ENCODE measurements around the gene NUDT7. TPM values are rescaled to one million over a fixed set of nuclear protein-coding genes. Genes with fewer than 3 reads are reported as not detected.

Gene NUDT7
- total RNA-seq, 4 donors from 2014 or later = 7.3 to 17.2 (median 11.1) TPM

DNA sequence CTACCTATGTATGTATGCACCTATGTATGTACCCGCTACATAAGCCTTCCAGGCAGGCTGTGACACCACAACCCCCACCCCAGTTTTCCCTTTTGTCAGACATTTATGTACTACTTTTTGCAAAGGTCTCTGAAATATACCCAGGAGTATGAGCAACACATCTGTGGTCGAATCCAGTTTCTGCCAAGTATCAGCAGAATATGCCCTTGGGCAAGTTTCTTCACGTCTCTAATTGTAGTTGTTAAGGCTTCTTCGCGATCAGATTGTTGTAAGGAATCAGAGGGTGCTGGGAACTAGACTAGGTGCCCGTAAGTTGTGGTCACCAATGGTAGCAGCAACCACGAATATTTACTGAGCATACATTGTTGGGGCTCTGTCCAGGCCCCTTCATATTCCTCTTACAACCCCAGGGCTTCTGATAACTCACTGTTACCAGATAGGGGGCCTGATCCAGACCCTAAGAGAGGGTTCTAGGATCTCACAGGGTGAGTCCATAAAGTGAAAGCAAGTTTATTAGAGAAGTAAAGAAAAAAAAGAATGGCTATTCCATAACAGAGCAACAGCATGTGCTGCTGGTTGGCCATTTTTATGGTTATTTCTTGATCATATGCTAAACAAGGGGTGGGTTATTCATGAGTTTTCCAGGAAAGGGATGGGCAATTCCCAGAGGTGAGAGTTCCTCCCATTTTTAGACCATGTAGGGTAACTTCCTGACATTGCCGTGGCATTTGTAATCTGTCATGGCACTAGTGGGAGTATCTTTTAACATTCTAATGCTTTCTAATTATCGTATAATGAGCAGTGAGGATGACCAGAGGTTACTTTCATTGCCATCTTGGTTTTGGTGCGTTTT, 16.6 kb downstream of the NUDT7 start:
- no peaks in the 10 kb centered on the region for H3K27me3 ChIP-seq
- H3K4me1 ChIP-seq = no peaks in the 10 kb centered on the region
- no peaks in the 10 kb centered on the region for H3K9me3 ChIP-seq
- 93 to 98% methylated on average over 6 to 10 of the region's 10 CpGs for WGBS, 2 donors (ENCODE audit: low coverage in 1 of 2)
- H3K36me3 ChIP-seq = peaks cover 0 to 18% of the 10 kb centered on the region in 2 donors
- TF ChIP-seq POLR2A (IDR thresholded peaks at IDR 0.05) (no peak), POLR2AphosphoS5 (IDR thresholded peaks at IDR 0.05) (no peak), EP300 (IDR thresholded peaks at IDR 0.05) (no peak)
- TF ChIP-seq, protein P1, sequence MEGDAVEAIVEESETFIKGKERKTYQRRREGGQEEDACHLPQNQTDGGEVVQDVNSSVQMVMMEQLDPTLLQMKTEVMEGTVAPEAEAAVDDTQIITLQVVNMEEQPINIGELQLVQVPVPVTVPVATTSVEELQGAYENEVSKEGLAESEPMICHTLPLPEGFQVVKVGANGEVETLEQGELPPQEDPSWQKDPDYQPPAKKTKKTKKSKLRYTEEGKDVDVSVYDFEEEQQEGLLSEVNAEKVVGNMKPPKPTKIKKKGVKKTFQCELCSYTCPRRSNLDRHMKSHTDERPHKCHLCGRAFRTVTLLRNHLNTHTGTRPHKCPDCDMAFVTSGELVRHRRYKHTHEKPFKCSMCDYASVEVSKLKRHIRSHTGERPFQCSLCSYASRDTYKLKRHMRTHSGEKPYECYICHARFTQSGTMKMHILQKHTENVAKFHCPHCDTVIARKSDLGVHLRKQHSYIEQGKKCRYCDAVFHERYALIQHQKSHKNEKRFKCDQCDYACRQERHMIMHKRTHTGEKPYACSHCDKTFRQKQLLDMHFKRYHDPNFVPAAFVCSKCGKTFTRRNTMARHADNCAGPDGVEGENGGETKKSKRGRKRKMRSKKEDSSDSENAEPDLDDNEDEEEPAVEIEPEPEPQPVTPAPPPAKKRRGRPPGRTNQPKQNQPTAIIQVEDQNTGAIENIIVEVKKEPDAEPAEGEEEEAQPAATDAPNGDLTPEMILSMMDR (IDR thresholded peaks at IDR 0.05) = no peak
- no peak overlapping the region for H3K4me3 ChIP-seq
- ATAC-seq = no peak
- no peak overlapping the region for H3K27ac ChIP-seq

DNA sequence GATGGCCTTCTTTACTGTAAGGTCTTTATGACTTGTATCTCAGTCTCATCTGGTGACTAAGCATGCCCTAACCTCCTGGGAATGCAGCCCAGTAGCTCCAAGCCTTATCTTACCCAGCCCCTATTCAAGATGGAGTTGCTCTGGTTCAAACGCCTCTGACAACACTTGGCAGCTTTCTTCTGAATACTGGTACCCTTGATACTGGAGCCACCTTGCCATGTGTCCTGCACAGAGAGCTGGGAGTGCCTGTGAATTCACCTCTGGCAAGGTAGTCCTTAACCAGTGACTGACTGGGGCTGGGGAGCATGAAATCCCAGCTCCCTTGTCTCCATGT, 17.2 kb downstream of the NUDT7 start:
- no peak for TF ChIP-seq EP300 (IDR thresholded peaks at IDR 0.05)
- 43% methylated on average over 1 of the region's 1 CpG; no CpG with 5 or more reads in 1 of the 2 donors for WGBS, 2 donors (ENCODE audit: low coverage in 1 of 2)
- Histone ChIP-seq H3K27me3 (no peaks in the 10 kb centered on the region), H3K27ac (no peak overlapping the region), H3K4me1 (no peaks in the 10 kb centered on the region), H3K4me3 (no peak overlapping the region), H3K9me3 (no peaks in the 10 kb centered on the region), H3K36me3 (peaks cover 0 to 18% of the 10 kb centered on the region in 2 donors)
- no peak for ATAC-seq

DNA sequence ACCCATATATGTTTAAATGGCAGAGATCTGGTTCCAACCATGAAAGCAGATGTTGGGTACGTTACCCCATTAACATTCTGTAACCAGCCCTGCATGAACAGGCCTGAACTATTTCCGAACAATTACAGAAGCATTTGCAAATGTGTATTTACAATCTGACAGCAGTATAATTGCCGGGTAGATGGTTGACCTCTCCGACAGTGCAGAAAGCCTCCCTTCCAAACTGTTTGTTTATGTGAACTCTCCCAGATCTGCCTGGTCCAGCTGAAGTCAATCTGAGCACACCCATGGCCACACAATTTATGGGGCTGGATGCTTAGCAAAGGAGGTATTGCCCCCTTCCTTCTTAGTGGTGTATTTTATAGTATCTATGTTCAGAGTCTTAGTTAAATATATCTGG, 21.8 kb downstream of the NUDT7 start:
- ATAC-seq = no peak
- TF ChIP-seq POLR2AphosphoS5 (IDR thresholded peaks at IDR 0.05) = no peak
- TF ChIP-seq, protein P1 (IDR thresholded peaks at IDR 0.05) = no peak
- no peak for TF ChIP-seq POLR2A (IDR thresholded peaks at IDR 0.05)
- TF ChIP-seq EP300 (IDR thresholded peaks at IDR 0.05) = no peak
- WGBS, 2 donors (ENCODE audit: low coverage in 1 of 2) = 27 to 29% methylated on average over 4 of the region's 4 CpGs

DNA sequence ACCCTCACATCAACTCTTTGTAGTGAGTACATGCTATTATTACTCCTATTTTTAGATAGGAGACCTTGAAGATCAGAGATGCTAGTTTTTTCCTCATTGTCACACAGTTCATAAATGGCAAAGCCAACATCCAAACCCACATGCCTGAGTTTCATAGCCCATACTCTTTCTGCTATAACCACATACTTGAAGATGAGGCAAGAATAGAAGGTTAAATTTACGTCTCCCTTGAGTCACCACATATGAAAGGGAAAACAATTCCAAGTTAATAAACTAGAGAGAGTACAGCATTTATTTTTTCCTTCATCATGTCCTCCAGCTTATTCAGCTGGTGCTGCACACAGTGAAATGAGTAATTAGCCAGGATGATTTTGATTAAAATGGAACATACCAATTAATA, 23.7 kb downstream of the NUDT7 start:
- H3K27ac ChIP-seq = no peak overlapping the region
- H3K9me3 ChIP-seq = no peaks in the 10 kb centered on the region
- H3K4me1 ChIP-seq = no peaks in the 10 kb centered on the region
- WGBS, 2 donors (ENCODE audit: low coverage in 1 of 2) = 20 to 47% methylated on average over 1 of the region's 1 CpG
- no peak overlapping the region for H3K4me3 ChIP-seq
- ATAC-seq = no peak
- H3K36me3 ChIP-seq = peaks cover 0 to 5% of the 10 kb centered on the region in 2 donors
- no peak for TF ChIP-seq POLR2AphosphoS5 (IDR thresholded peaks at IDR 0.05)
- TF ChIP-seq EP300 (IDR thresholded peaks at IDR 0.05) = no peak
- TF ChIP-seq POLR2A (IDR thresholded peaks at IDR 0.05) = no peak
- TF ChIP-seq, protein P1 (IDR thresholded peaks at IDR 0.05) = no peak
- no peaks in the 10 kb centered on the region for H3K27me3 ChIP-seq

More for the DNA sequence above, 21.8 kb downstream of the NUDT7 start:
- Histone ChIP-seq H3K4me1 (no peaks in the 10 kb centered on the region), H3K4me3 (no peak overlapping the region), H3K36me3 (peaks cover 0 to 5% of the 10 kb centered on the region in 2 donors), H3K27me3 (no peaks in the 10 kb centered on the region), H3K27ac (no peak overlapping the region), H3K9me3 (no peaks in the 10 kb centered on the region)

DNA sequence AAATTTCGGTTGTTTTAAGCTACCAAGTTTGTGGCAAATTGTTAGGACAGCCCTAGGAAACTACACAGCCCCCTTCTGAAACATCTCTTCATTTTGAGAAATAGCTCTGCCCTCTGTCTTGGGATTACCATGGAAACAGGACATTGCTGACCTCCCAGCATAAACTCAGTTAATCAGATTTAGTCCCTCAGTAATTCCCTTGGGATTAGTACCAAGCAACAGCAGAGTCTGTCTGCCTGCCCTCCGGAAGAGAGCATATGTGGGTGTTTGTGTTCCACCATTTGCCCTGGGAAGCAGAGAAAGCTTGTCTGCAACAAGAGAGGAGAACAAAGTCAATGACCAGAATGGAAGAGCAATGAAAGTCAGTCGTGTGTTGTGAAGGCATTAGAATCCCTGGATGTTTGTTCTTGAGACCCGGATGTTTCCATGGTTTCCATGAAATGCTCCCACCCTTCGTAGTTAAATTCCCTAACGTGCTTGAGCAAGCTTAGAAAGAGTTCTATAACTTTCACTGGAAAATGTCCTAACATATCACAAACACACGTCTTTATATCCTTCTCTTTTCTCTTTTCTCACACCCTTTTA, 26.2 kb downstream of the NUDT7 start:
- Histone ChIP-seq H3K27ac (no peak overlapping the region), H3K4me3 (no peak overlapping the region), H3K36me3 (no peaks in the 10 kb centered on the region), H3K9me3 (no peaks in the 10 kb centered on the region), H3K27me3 (no peaks in the 10 kb centered on the region), H3K4me1 (no peaks in the 10 kb centered on the region)
- ATAC-seq = no peak
- 51 to 64% methylated on average over 7 of the region's 7 CpGs for WGBS, 2 donors (ENCODE audit: low coverage in 1 of 2)
- TF ChIP-seq, protein P1 (IDR thresholded peaks at IDR 0.05) = no peak
- no peak for TF ChIP-seq POLR2AphosphoS5 (IDR thresholded peaks at IDR 0.05)
- TF ChIP-seq POLR2A (IDR thresholded peaks at IDR 0.05) = no peak
- no peak for TF ChIP-seq EP300 (IDR thresholded peaks at IDR 0.05)

All from gastroesophageal sphincter (tissue), 4 donors.